Stimulated activated CD8-positive, alpha-beta memory T cell treated with anti-CD3 and anti-CD28 coated beads, Interleukin-12 subunit alpha, Interleukin-12 subunit beta, amount 100 ng/mL, for 4 hours (primary cell): Measurements from ENCODE around the gene TMEM234.

Source experiments
- DNase-seq: peaks from one replicate; pipeline ENCODE4 v3.0.0-alpha.2; 2020; ENCODE audit warnings: low read depth

Gene TMEM234

DNA sequence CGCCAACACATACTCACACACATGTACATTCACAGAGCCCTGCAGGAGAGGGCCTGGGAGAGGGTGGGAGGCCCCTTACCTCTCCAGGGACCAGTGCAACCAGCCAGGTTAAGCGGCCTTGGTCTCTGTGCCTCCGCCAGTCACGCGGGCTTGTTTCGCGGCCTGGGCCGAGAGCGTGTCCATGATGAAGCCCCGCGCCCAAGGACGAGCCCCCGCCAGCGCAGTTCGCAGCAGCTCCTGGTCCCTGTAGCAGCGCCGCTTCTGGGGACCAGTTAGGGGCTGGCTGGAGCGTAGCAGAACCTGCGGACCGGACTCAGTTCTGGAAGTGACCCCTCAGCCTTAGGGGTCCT lies 17.6 kb upstream of the TMEM234 start:
- no peak for DNase-seq

- no peak for DNase-seq
Measured at GRCh38 chr1:32239337-32239736, 17.2 kb upstream of the TMEM234 start.

DNA sequence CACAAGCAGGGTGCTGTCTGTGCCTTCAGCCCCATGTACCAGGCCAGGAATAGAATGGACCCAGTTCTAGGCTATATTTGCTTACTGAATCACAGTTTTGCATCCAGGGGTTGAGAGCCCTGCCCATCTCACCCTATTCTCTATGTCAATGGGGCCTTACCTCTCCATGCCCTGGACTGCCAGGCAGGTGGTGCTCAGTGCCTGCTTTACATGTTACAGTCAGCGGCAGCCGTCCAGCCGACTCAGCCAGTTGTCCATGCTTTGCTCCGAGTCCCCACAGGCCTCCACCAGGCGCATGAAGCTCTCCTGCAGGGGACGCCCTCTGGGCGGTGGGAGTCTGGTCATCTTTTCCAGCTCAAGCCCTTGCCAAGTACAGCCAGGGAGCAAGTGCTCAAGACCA lies 12.6 kb upstream of the TMEM234 start:
- DNase-seq: no peak

DNA sequence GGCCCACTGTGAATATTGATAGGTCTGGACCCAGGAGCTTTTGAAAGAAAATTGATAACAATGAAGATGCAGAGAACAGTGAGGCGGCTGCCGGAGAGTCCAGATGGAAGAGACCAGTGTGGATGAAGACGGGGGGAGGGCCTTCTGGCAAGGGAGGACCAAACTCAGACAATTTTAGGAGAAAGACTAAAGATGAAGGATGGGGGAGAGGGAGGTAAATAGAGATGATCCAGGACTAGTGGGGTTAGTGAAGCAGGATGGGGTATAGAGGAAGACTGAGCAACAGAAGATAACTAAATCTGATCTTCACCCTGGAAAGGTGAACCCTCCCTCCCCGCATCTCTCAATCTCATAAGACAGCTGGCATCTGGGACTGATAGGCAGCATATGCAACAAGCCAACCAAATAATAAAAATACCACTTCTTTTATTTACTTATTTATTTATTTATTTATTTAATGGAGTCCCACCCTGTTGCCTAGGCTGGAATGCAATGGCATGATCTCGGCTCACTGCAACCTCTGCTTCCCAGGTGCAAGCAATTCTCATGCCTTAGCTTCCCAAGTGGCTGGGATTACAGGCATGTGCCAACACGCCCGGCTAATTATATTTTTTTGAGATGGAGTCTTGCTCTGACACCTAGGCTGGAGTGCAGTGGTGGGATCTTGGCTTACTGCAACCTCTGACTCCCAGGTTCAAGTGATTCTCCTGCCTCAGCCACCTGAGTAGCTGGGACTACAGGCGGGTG lies 10.6 kb upstream of the TMEM234 start:
- no peak for DNase-seq

DNA sequence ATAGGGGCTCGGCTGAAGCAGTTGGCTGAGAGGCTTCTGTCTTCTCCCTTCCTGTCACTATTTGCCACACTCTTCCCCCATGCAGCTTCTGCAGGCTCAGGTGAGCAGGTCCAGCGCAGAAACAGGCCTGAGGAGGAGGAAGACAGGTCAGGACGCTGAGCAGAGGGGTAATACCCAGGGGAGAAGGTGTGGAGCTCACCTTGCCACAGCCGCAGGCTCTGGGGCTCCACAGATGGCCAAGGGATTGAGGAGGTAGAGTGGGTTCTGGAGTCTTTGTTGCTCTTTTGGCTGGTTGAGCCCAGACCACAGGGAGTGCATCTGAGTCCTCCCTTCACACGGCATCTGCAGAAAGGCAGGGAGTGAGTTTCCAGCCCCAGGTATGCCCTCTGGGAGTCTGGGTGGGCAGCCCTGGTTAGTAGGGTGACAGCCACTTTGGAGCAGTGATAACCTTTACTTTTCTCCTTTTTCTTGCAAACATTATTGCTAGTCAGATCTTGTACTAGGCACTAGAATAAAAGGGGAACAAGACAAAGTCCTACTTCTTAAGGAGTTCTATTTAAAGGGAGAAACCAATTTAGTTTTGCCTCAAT lies 9.8 kb upstream of the TMEM234 start:
- no peak for DNase-seq

DNA sequence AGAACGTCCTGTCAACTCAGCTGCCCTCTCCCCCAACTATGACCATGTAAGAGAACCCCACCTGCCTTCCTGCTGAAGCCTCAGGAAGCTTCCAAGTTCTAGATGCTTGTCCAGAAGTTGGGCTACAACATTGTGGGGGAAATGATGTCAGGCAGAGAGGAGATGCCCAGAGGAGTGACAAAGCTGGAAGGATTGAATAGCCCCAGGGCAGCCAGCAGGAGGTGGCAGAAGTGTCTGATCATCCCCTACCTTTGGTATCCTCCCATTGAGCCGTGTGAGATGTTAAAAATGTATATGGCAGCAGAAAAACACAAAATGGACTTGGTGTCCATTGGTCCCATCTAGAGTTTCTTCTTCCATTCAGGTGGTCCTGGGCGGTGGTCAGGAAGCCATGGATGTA lies 6.6 kb upstream of the TMEM234 start:
- no peak for DNase-seq

DNA sequence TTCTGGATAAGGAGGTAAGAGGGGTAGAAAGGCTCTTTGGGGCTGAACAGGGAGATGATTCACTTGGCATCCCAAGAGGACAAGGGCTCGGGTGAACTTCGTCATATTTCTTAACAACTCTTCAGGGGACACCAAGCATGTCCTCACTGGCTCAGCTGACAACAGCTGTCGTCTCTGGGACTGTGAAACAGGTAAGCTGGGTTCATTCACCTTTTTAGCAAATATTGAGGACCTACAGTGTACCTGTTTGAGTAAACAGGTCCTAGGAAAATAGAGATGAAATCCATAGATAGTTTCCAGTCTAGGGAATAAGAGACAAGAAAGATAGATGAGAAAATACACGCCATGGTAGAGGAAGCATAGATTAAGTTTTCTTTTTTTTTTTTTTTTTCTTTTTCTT lies 2.1 kb upstream of the TMEM234 start:
- DNase-seq: no peak

- DNase-seq: no peak
Measured at GRCh38 chr1:32223683-32224082, 1.5 kb upstream of the TMEM234 start.

DNA sequence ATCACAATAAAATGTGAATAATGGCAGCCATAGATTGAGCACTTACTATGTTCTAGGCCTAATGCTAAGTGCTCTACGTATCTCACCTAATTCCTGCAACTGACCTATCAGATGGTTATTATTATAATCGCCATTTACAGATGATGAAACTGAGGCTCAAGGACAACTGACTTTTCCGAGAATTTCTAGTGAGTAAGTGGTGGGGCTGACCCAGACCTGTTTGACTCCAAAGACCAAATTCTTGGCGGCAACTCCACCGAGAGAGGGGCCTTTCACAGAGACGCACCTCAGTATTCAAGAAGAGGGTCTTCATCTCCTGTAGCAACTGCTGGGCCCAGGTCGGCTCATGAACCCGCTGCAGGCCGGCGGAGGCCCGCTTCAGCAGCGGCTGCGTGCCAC lies 573 bp downstream of the TMEM234 start:
- no peak for DNase-seq

- DNase-seq: no peak
Measured at GRCh38 chr1:32220746-32221580, 1.2 kb downstream of the TMEM234 start.

DNA sequence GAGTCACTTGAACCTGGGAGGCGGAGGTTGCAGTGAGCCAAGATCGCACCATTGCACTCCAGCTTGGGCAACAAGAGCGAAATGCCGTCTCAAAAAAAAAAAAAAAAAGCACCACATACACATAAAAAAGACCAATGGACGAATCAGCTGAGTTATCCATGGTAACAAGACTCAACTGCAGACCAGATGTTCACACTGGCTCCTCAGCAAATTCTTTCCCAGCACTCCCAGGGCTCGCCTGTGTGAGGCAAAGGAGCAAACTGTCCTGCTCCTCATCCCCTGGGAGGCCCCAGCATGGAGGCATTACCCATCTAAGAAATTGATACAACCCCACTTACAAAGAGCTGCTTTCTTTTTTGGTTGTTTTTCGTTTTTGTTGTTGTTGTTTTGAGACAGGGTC lies 3.1 kb downstream of the TMEM234 start:
- DNase-seq: no peak

DNA sequence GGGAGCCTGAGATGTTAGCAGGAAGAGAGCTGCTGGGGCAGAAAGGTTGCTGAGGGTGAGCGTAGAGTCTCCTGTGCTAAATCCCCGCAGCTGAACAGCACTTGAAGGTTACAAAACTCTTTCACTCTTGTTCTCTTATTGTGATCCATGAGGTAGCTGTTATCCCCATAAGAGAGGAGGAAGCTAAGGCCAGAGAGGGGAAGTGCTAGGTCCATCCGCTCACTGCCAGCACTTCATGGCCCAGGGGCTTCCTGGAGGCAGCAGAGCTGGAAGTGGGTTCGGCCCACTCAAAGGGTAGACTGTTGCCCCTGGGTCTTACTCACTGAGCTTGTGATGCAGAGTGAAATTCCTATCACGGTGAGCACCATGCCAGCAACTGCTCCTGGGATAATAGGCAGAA lies 5.6 kb downstream of the TMEM234 start:
- no peak for DNase-seq

DNA sequence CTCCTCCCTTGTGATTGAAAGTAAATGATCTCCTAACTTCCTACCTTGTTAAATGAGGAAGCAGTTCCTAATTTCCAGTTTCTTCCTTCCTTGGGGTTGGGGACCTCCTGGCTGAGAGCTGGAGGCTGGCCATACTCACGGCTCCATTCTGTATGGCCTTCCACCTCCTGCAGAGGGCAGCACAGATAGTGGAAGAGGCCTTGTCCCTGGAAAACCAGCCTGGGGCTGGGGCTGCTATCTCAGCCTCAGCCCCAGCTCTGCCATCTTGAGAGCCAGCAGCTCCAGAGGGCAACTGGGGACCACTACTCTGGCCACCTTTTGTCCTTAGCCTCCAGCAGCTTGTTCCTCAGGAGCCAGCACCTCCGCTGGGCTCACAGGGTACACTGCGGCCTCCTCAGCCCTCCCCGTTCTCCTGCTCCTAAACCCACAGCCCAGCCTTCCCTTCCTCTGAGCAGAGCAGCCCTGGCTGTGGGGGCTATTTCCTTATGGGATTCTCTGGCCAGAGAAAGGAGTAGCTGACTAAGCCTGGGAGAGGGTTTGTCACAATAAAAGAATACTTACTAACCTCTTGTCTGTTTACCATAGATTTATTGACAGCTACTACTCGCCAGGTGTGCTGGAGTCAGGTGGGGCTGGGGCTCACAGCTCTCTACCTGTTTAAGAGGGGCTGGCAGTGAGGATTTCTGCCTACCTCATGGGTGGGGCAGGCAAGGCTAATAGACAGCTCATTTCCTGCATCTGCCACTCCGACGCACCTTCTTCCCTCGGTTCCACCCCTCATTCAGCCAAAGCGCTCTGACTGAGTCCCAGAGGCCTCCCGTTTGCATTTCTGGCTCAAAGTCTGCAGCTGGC lies 6.3 kb downstream of the TMEM234 start:
- peak; percentile 25 for DNase-seq

- no peak for DNase-seq
Measured at GRCh38 chr1:32208891-32209328, 13.2 kb downstream of the TMEM234 start, which contains the start of gene DCDC2B. Gene DCDC2B (plus strand): TSS chr1:32209089. CDS start chr1:32209094, 5 bp downstream.

GRCh38 chr1:32208469-32208868 lies 13.7 kb downstream of the TMEM234 start:
- DNase-seq: no peak

GRCh38 chr1:32205401-32206370 lies 16.5 kb downstream of the TMEM234 start, which contains the start of gene IQCC:
Gene IQCC (plus strand): TSS chr1:32205671. CDS start chr1:32205682, 11 bp downstream.
- DNase-seq: peak; percentile 68

DNA sequence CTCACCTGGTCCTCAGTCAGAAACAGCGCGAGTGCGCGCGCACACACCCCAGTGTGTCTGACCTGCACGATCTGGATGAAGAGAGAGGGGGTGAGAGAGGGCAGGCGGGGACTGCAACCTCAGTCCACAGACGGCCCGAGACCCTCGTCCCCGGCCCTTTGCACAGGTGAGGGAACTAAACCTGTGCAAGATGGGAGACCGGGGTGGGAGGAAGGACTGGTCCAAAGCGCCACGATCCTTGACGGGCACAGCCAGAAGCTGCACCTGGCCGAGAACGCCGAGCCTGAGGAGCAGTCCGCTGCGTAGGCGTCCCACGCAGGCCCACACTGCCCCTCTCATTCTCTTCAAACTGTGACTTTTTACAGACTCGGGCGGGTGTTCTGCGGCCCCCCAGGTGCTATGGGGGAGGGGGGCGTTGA lies 17.2 kb downstream of the TMEM234 start:
- no peak for DNase-seq

GRCh38 chr1:32201011-32201855 lies 20.9 kb downstream of the TMEM234 start:
- peak; percentile 52 for DNase-seq

GRCh38 chr1:32200226-32201010 lies 21.7 kb downstream of the TMEM234 start, which contains the start of gene CCDC28B:
Gene CCDC28B (plus strand): TSS chr1:32200595. CDS start chr1:32201936, 1,341 bp downstream.
- DNase-seq: peak; percentile 41
